H9 (cell line): ENCODE data around the gene ODAD4. TPM values are rescaled to one million over a fixed set of nuclear protein-coding genes. Genes with fewer than 3 reads are reported as not detected.

Source experiments
- DNase-seq: peaks from one replicate; pipeline ENCODE4 v3.0.0-alpha.2; 2017
- H2AFZ ChIP-seq: one replicate; pipeline ENCODE4 v1.6.1; 2013; ENCODE audit warnings: mild to moderate bottlenecking, low read length, control low read depth, moderate library complexity
- H2AK5ac ChIP-seq: 2 replicates; pipeline ENCODE4 v1.6.1; 2013; ENCODE audit warnings: low read length, control low read depth, mixed read lengths; ENCODE audit not compliant: insufficient read length
- H2BK120ac ChIP-seq: one replicate; pipeline ENCODE4 v1.6.1; 2013; ENCODE audit warnings: low read depth, mild to moderate bottlenecking, low read length, control low read depth, inconsistent platforms; ENCODE audit not compliant: poor library complexity, severe bottlenecking
- H2BK12ac ChIP-seq: 2 replicates; pipeline ENCODE4 v1.6.1; 2013; ENCODE audit warnings: low read length, control low read depth, mixed read lengths, low read depth; ENCODE audit not compliant: insufficient read length
- H2BK15ac ChIP-seq: 2 replicates; pipeline ENCODE4 v1.6.1; 2013; ENCODE audit warnings: low read depth, low read length, control low read depth
- H2BK20ac ChIP-seq: one replicate; pipeline ENCODE4 v1.6.1; 2013; ENCODE audit warnings: low read depth, mild to moderate bottlenecking, low read length, control low read depth, inconsistent platforms; ENCODE audit not compliant: poor library complexity, severe bottlenecking
- H2BK5ac ChIP-seq: 2 replicates; pipeline ENCODE4 v1.6.1; 2013; ENCODE audit warnings: low read length, control low read depth, mixed read lengths; ENCODE audit not compliant: insufficient read length
- H3K14ac ChIP-seq: 2 replicates; pipeline ENCODE4 v1.6.1; 2013; ENCODE audit warnings: low read length, control low read depth; ENCODE audit not compliant: insufficient read depth
- H3K18ac ChIP-seq: 2 replicates; pipeline ENCODE4 v1.6.1; 2013; ENCODE audit warnings: low read depth, mild to moderate bottlenecking, mixed read lengths, low read length, control low read depth; ENCODE audit not compliant: insufficient read length
- H3K23ac ChIP-seq: 2 replicates; pipeline ENCODE4 v1.6.1; 2013; ENCODE audit warnings: low read length, control low read depth, mixed read lengths, low read depth; ENCODE audit not compliant: insufficient read length
- H3K23me2 ChIP-seq: 2 replicates; pipeline ENCODE4 v1.6.1; 2013; ENCODE audit warnings: low read depth, mild to moderate bottlenecking, mixed read lengths, low read length, control low read depth; ENCODE audit not compliant: insufficient read length, poor library complexity, severe bottlenecking
- H3K27ac ChIP-seq: 2 replicates; pipeline ENCODE4 v1.5.1; 2013; ENCODE audit warnings: low read length, control low read depth, mixed read lengths, low read depth; ENCODE audit not compliant: insufficient read length
- H3K27me3 ChIP-seq: 2 replicates; pipeline ENCODE4 v1.6.1; 2013; ENCODE audit warnings: low read length, control low read depth, inconsistent platforms; ENCODE audit not compliant: insufficient read depth
- H3K4ac ChIP-seq: 2 replicates; pipeline ENCODE4 v1.6.1; 2013; ENCODE audit warnings: low read depth, mild to moderate bottlenecking, control low read depth, inconsistent platforms, low read length, moderate library complexity
- H3K4me1 ChIP-seq: 2 replicates; pipeline ENCODE4 v1.6.1; 2013; ENCODE audit warnings: low read length, control low read depth, inconsistent platforms; ENCODE audit not compliant: insufficient read depth
- H3K4me2 ChIP-seq: 2 replicates; pipeline ENCODE4 v1.6.1; 2013; ENCODE audit warnings: low read length, control low read depth, mixed read lengths; ENCODE audit not compliant: insufficient read length, insufficient read depth
- H3K56ac ChIP-seq: 2 replicates; pipeline ENCODE4 v1.6.1; 2013; ENCODE audit warnings: low read depth, mild to moderate bottlenecking, mixed read lengths, low read length, control low read depth; ENCODE audit not compliant: insufficient read length
- H3K79me1 ChIP-seq: 2 replicates; pipeline ENCODE4 v1.6.1; 2013; ENCODE audit warnings: low read depth, mild to moderate bottlenecking, moderate library complexity, low read length, control low read depth, inconsistent platforms; ENCODE audit not compliant: insufficient read depth, poor library complexity, severe bottlenecking
- H3K79me2 ChIP-seq: 2 replicates; pipeline ENCODE4 v1.6.1; 2013; ENCODE audit warnings: low read length, control low read depth, inconsistent platforms; ENCODE audit not compliant: insufficient read depth
- H3K9ac ChIP-seq: 2 replicates; pipeline ENCODE4 v1.6.1; 2013; ENCODE audit warnings: low read length, control low read depth, mixed read lengths; ENCODE audit not compliant: insufficient read length; ENCODE audit errors: extremely low read depth
- H3K9me3 ChIP-seq: one replicate; pipeline ENCODE4 v1.6.1; 2013; ENCODE audit warnings: low read depth, low read length, inconsistent platforms; ENCODE audit not compliant: control insufficient read depth
- H3T11ph ChIP-seq: one replicate; pipeline ENCODE4 v1.6.1; 2013; ENCODE audit warnings: mild to moderate bottlenecking, low read length, control low read depth, inconsistent platforms
- H4K20me1 ChIP-seq: one replicate; pipeline ENCODE4 v1.6.1; 2013; ENCODE audit not compliant: control insufficient read depth, insufficient read length, insufficient read depth
- H4K5ac ChIP-seq: 2 replicates; pipeline ENCODE4 v1.6.1; 2013; ENCODE audit warnings: low read depth, mild to moderate bottlenecking, mixed read lengths, low read length, control low read depth; ENCODE audit not compliant: insufficient read length
- H4K8ac ChIP-seq: replicated peaks from 2 replicates; pipeline ENCODE4 v1.6.1; 2013; ENCODE audit warnings: low read length, control low read depth, mixed read lengths, low read depth; ENCODE audit not compliant: insufficient read length
- H4K91ac ChIP-seq: 2 replicates; pipeline ENCODE4 v1.6.1; 2013; ENCODE audit warnings: low read depth, mild to moderate bottlenecking, moderate library complexity, mixed read lengths, low read length, control low read depth; ENCODE audit not compliant: insufficient read length
- H3K27ac Mint-ChIP-seq, 3 experiments: 2 replicates in 2 of 3; 3 replicates in 1 of 3; pipeline ENCODE4 v1.8.0; 2020 to 2021; ENCODE audit warnings: mixed read lengths in 3 of 3, mild to moderate bottlenecking in 1 of 3, moderate library complexity in 1 of 3
- H3K27me3 Mint-ChIP-seq: 2 replicates; pipeline ENCODE4 v1.8.0; 2021; ENCODE audit warnings: low read depth, mild to moderate bottlenecking, moderate library complexity, mixed read lengths
- H3K36me3 Mint-ChIP-seq, 3 experiments: 2 replicates in 2 of 3; 3 replicates in 1 of 3; pipeline ENCODE4 v1.8.0; 2020 to 2021; ENCODE audit warnings: low read depth in 3 of 3, mixed read lengths in 3 of 3; ENCODE audit not compliant: insufficient read depth in 1 of 3
- H3K4me1 Mint-ChIP-seq, 2 experiments: 2 replicates each; pipeline ENCODE4 v1.8.0; 2020; ENCODE audit warnings: mixed read lengths in 2 of 2
- H3K4me3 Mint-ChIP-seq, 2 experiments: 2 replicates in 1 of 2; 3 replicates in 1 of 2; pipeline ENCODE4 v1.8.0; 2020 to 2021; ENCODE audit warnings: mild to moderate bottlenecking in 2 of 2, mixed read lengths in 2 of 2, moderate library complexity in 1 of 2
- H3K9me3 Mint-ChIP-seq, 2 experiments: 2 replicates in 1 of 2; 3 replicates in 1 of 2; pipeline ENCODE4 v1.8.0; 2020; ENCODE audit warnings: mild to moderate bottlenecking in 2 of 2, mixed read lengths in 2 of 2, moderate library complexity in 1 of 2
- WGBS: extraction: QIAGEN DNeasy Blood & Tissue Kit; methylation state at CpG from one replicate; pipeline ENCODE4 v1.1.7; 2013; ENCODE audit warnings: missing lambda C conversion rate, low lambda C conversion rate, mixed read lengths; ENCODE audit not compliant: insufficient read length; ENCODE audit errors: extremely low coverage; 5-methylcytosine and 5-hydroxymethylcytosine counted together
- total RNA-seq: library from RNA; stranded (reverse); gene quantifications from 2 replicates; pipeline ENCODE4 v1.2.1, GENCODE V29; 2021
- TF ChIP-seq, protein P1 (sequence below): fragments of 200-600 bp; sonication (generic); conservative IDR thresholded peaks from 3 replicates; pipeline ENCODE4 v1.8.0; 2021; ENCODE audit warnings: antibody characterized with exemption, mild to moderate bottlenecking

Gene ODAD4
- total RNA-seq, 1 experiment from 2014 or later = 2.1 TPM

DNA sequence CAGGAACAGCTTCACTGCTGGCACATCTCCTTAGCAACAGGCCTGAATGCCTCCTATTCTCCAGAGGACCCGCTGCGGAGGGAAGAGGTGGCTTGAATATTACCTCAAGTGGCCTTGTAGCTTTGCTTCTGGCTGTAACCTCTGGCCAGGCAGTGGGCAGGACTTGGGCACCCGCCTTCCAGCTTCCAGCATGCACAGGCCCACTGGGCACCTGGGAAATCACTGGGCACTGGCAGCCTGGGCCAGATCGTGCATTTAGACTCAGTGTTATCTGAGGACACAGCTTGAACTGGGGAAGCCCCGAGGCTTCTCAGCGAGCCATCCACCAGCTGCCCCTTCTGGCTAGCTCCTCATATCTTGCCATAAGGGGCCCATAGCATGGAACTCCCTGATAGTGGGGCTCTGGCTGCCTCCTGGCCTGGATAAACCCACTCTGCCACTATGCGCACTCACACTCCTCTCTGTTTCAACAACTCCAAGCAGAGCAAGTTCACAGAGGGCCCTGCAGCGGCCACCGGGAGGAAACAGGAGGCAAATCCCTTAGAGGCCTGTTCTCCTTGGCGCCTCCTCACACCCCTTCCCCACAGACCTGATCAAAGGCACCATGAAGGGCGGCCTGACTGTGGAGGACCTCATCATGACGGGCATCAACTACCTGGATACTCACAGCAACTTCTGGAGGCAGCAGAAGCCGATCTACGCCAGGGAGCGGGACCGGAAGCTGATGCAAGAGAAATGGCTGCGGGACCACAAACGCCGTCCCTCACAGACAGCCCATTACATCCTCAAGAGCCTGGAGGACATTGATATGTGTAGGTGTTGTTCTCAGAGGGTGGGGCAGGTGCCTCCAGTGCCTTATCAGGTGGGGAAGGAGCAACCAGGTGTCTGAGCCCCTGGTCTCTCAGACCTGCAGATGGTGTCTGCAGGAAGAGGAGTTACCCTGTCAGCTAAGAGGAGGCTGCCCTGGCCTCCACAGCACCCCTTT is 7.8 kb downstream of the ODAD4 start:
- no peak overlapping the region for H2BK15ac ChIP-seq
- no peaks in the 10 kb centered on the region for H3K79me2 ChIP-seq
- H2AK5ac ChIP-seq = no peak overlapping the region
- H2AFZ ChIP-seq = no peak overlapping the region
- no peak for DNase-seq
- Mint-ChIP-seq H3K9me3 (no peaks in the 10 kb centered on the region; a peak in 1 of 5 replicates), H3K36me3 (peaks cover 0 to 3% (median 0%) of the 10 kb centered on the region in 3 experiments; a peak in 1 of 7 replicates), H3K4me1 (peaks cover 3 to 8% of the 10 kb centered on the region in 2 experiments; a peak in 3 of 4 replicates), H3K27ac (peak overlapping the region in 2 of 3 experiments; percentile 49 to 74; a peak in 3 of 7 replicates), H3K4me3 (no peak overlapping the region), H3K27me3 (no peaks in the 10 kb centered on the region)
- TF ChIP-seq, protein P1, sequence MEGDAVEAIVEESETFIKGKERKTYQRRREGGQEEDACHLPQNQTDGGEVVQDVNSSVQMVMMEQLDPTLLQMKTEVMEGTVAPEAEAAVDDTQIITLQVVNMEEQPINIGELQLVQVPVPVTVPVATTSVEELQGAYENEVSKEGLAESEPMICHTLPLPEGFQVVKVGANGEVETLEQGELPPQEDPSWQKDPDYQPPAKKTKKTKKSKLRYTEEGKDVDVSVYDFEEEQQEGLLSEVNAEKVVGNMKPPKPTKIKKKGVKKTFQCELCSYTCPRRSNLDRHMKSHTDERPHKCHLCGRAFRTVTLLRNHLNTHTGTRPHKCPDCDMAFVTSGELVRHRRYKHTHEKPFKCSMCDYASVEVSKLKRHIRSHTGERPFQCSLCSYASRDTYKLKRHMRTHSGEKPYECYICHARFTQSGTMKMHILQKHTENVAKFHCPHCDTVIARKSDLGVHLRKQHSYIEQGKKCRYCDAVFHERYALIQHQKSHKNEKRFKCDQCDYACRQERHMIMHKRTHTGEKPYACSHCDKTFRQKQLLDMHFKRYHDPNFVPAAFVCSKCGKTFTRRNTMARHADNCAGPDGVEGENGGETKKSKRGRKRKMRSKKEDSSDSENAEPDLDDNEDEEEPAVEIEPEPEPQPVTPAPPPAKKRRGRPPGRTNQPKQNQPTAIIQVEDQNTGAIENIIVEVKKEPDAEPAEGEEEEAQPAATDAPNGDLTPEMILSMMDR = no peak
- H3K79me1 ChIP-seq = no peaks in the 10 kb centered on the region
- H2BK5ac ChIP-seq = no peak overlapping the region
- H3K27me3 ChIP-seq = no peaks in the 10 kb centered on the region
- no peak overlapping the region for H3K4me2 ChIP-seq
- no peak overlapping the region for H3K18ac ChIP-seq
- H3K14ac ChIP-seq = no peak overlapping the region
- H3K23me2 ChIP-seq = no peaks in the 10 kb centered on the region
- no peak overlapping the region for H4K91ac ChIP-seq
- WGBS = no CpG with 5 or more reads among the region's 19 CpGs
- no peaks in the 10 kb centered on the region for H3K9me3 ChIP-seq
- no peak overlapping the region for H2BK20ac ChIP-seq
- H3T11ph ChIP-seq = no peak overlapping the region
- no peak overlapping the region for H3K23ac ChIP-seq
- no peak overlapping the region for H4K5ac ChIP-seq
- H3K4ac ChIP-seq = no peak overlapping the region
- no peak overlapping the region for H3K56ac ChIP-seq
- H4K8ac ChIP-seq = no peak overlapping the region
- H4K20me1 ChIP-seq = no peaks in the 10 kb centered on the region
- H2BK12ac ChIP-seq = no peak overlapping the region
- no peaks in the 10 kb centered on the region for H3K4me1 ChIP-seq
- H3K27ac ChIP-seq = no peak overlapping the region
- no peak overlapping the region for H3K9ac ChIP-seq
- no peak overlapping the region for H2BK120ac ChIP-seq
